ENCODE results near the gene ANKRD2.
"Not testable (repeated sequence)": the region's sequence is repeated elsewhere in the genome, so short reads cannot be mapped to it uniquely, and the experiment has no call there.

The ANKRD2 gene

DNA sequence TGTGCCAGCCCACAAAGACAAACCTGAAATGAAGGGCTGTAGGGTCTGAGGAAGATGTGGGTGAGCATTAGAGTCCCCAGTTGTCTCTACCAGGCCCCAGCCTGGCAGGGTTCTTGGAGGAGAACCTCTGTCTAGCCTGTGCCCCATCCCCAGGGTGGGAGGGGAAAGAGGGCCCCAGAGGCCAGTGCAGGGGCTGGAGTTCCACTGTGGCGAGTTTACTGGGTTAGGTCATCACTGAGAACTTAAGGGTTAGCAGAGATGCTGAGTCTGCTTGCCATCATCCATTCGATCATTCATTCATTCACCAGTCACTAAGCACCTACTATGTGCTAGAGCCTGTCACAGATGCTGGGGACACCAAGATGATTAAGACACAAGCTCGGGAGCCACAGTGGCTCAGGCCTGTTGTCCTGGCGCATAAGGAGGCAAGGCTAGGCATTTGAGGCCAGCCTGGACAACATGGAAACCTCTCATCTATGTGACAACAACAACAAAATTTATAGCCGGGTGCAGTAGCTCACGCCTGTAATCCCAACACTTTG, 2.6 kb downstream of the ANKRD2 start:
- no peak overlapping the region for H3K9ac ChIP-seq (ENCODE audit: low read length)
- no peak overlapping the region for H2AFZ ChIP-seq (ENCODE audit: insufficient read depth, low read length, poor library complexity)
- peak overlapping the region; percentile 78 for H2BK120ac ChIP-seq (ENCODE audit: insufficient read depth, low read length, poor library complexity)
- H4K8ac ChIP-seq (ENCODE audit: low read depth, low read length) = peak overlapping the region; percentile 14
- H4K91ac ChIP-seq (ENCODE audit: low read depth, low read length) = peak overlapping the region; percentile 50
- no peak overlapping the region for H3K23ac ChIP-seq (ENCODE audit: low read length)
- H3K79me1 ChIP-seq (ENCODE audit: low read length) = peaks cover 41% of the 10 kb centered on the region
- H3K27ac ChIP-seq (ENCODE audit: low read depth, low read length) = peak overlapping the region; percentile 68
- no peak overlapping the region for H4K12ac ChIP-seq (ENCODE audit: low read depth, low read length)
- peaks cover 13% of the 10 kb centered on the region for H3K79me2 ChIP-seq (ENCODE audit: control insufficient read depth, insufficient read depth, low read length, poor library complexity)
- WGBS (ENCODE audit: extremely low coverage, insufficient coverage, insufficient read length) = no CpG with 5 or more reads among the region's 6 CpGs
- H3K36me3 ChIP-seq (ENCODE audit: control insufficient read depth in 1 of 2, insufficient read depth in 2 of 2, low read length in 2 of 2) = peaks cover 4 to 5% of the 10 kb centered on the region in 2 experiments
- H3K4ac ChIP-seq (ENCODE audit: low read depth, low read length) = peak overlapping the region; percentile 70
- H2BK12ac ChIP-seq (ENCODE audit: low read length) = peak overlapping the region; percentile 21
- H3K4me1 ChIP-seq (ENCODE audit: control insufficient read depth in 1 of 2, insufficient read depth in 2 of 2, low read length in 2 of 2) = peaks cover 42 to 46% of the 10 kb centered on the region in 2 experiments
- H3K27me3 ChIP-seq (ENCODE audit: insufficient read depth, low read length) = no peaks in the 10 kb centered on the region
- DNase-seq = no peak
- H2AK5ac ChIP-seq (ENCODE audit: low read length) = peak overlapping the region; percentile 85
- peak overlapping the region; percentile 49 for H3K18ac ChIP-seq (ENCODE audit: low read length)
- H3K4me2 ChIP-seq (ENCODE audit: low read length) = no peak overlapping the region
- no peak overlapping the region for H3K4me3 ChIP-seq (ENCODE audit: low read depth, low read length)
- no peaks in the 10 kb centered on the region for H3K9me3 ChIP-seq (ENCODE audit: insufficient read depth, low read depth, low read length)
- H3K14ac ChIP-seq (ENCODE audit: low read length) = peak overlapping the region; percentile 34
- H2BK5ac ChIP-seq (ENCODE audit: low read depth, low read length, poor library complexity) = peak overlapping the region; percentile 55

- H3K14ac ChIP-seq (ENCODE audit: low read length); H3K23ac ChIP-seq (ENCODE audit: low read length); H3K4ac ChIP-seq (ENCODE audit: low read depth, low read length); H3K27me3 ChIP-seq (ENCODE audit: insufficient read depth, low read length); H3K36me3 ChIP-seq (ENCODE audit: control insufficient read depth in 1 of 2, insufficient read depth in 2 of 2, low read length in 2 of 2); H2AFZ ChIP-seq (ENCODE audit: insufficient read depth, low read length, poor library complexity); H2BK12ac ChIP-seq (ENCODE audit: low read length); H2BK5ac ChIP-seq (ENCODE audit: low read depth, low read length, poor library complexity); H4K8ac ChIP-seq (ENCODE audit: low read depth, low read length); DNase-seq; H2AK5ac ChIP-seq (ENCODE audit: low read length); H3K9me3 ChIP-seq (ENCODE audit: insufficient read depth, low read depth, low read length); H3K9ac ChIP-seq (ENCODE audit: low read length); H2BK120ac ChIP-seq (ENCODE audit: insufficient read depth, low read length, poor library complexity); H3K18ac ChIP-seq (ENCODE audit: low read length); H3K27ac ChIP-seq (ENCODE audit: low read depth, low read length); H3K79me2 ChIP-seq (ENCODE audit: control insufficient read depth, insufficient read depth, low read length, poor library complexity); H4K12ac ChIP-seq (ENCODE audit: low read depth, low read length); H3K4me2 ChIP-seq (ENCODE audit: low read length); H3K4me3 ChIP-seq (ENCODE audit: low read depth, low read length): not testable (repeated sequence)
- Histone ChIP-seq H3K4me1 (ENCODE audit: control insufficient read depth in 1 of 2, insufficient read depth in 2 of 2, low read length in 2 of 2) (peaks cover 31 to 34% of the 10 kb centered on the region in 2 experiments), H4K91ac (ENCODE audit: low read depth, low read length) (peak overlapping the region; percentile 41), H3K79me1 (ENCODE audit: low read length) (peaks cover 30% of the 10 kb centered on the region)
- WGBS (ENCODE audit: extremely low coverage, insufficient coverage, insufficient read length) = no CpG with 5 or more reads among the region's 5 CpGs
These were observed 3.9 kb downstream of the ANKRD2 start for GRCh38 chr10:97576487-97576886.

DNA sequence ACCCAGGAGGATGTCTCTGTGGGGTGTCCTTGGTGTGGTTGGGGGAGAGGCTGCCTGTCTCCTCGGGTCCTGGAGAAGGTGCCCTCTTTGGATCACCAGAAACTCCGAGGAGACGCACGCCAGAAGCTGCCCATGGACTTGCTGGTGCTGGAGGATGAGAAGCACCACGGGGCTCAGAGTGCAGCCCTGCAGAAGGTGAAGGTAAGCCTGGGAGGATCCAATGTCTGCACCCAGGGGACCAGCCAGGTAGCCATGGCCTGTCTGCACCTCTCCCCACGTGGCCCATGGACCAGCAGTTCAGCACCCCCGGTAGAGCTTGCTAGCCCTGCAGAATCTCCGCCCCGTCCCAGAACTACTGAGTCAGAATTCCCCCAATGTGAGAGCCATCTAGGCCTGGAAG, 5.1 kb downstream of the ANKRD2 start:
- peaks cover 2% of the 10 kb centered on the region for H3K79me2 ChIP-seq (ENCODE audit: control insufficient read depth, insufficient read depth, low read length, poor library complexity)
- no peak overlapping the region for H3K27ac ChIP-seq (ENCODE audit: low read depth, low read length)
- peaks cover 21% of the 10 kb centered on the region for H3K79me1 ChIP-seq (ENCODE audit: low read length)
- peaks cover 21 to 24% of the 10 kb centered on the region in 2 experiments for H3K4me1 ChIP-seq (ENCODE audit: control insufficient read depth in 1 of 2, insufficient read depth in 2 of 2, low read length in 2 of 2)
- no CpG with 5 or more reads among the region's 9 CpGs for WGBS (ENCODE audit: extremely low coverage, insufficient coverage, insufficient read length)
- H3K23ac ChIP-seq (ENCODE audit: low read length) = no peak overlapping the region
- no peak overlapping the region for H3K4me2 ChIP-seq (ENCODE audit: low read length)
- H4K8ac ChIP-seq (ENCODE audit: low read depth, low read length) = no peak overlapping the region
- H3K27me3 ChIP-seq (ENCODE audit: insufficient read depth, low read length) = no peaks in the 10 kb centered on the region
- H3K4me3 ChIP-seq (ENCODE audit: low read depth, low read length) = no peak overlapping the region
- H2AFZ ChIP-seq (ENCODE audit: insufficient read depth, low read length, poor library complexity) = no peak overlapping the region
- H3K36me3 ChIP-seq (ENCODE audit: control insufficient read depth in 1 of 2, insufficient read depth in 2 of 2, low read length in 2 of 2) = no peaks in the 10 kb centered on the region
- H4K12ac ChIP-seq (ENCODE audit: low read depth, low read length) = no peak overlapping the region
- no peaks in the 10 kb centered on the region for H3K9me3 ChIP-seq (ENCODE audit: insufficient read depth, low read depth, low read length)
- no peak overlapping the region for H2BK5ac ChIP-seq (ENCODE audit: low read depth, low read length, poor library complexity)
- no peak overlapping the region for H4K91ac ChIP-seq (ENCODE audit: low read depth, low read length)
- H3K4ac ChIP-seq (ENCODE audit: low read depth, low read length) = no peak overlapping the region
- no peak overlapping the region for H3K18ac ChIP-seq (ENCODE audit: low read length)
- H2BK12ac ChIP-seq (ENCODE audit: low read length) = no peak overlapping the region
- H3K9ac ChIP-seq (ENCODE audit: low read length) = no peak overlapping the region
- no peak overlapping the region for H2AK5ac ChIP-seq (ENCODE audit: low read length)
- no peak overlapping the region for H2BK120ac ChIP-seq (ENCODE audit: insufficient read depth, low read length, poor library complexity)
- no peak for DNase-seq
- no peak overlapping the region for H3K14ac ChIP-seq (ENCODE audit: low read length)

GRCh38 chr10:97578171-97578844, 5.7 kb downstream of the ANKRD2 start:
- H3K4ac ChIP-seq (ENCODE audit: low read depth, low read length) = no peak overlapping the region
- H2BK12ac ChIP-seq (ENCODE audit: low read length) = peak overlapping the region; percentile 8
- H3K9me3 ChIP-seq (ENCODE audit: insufficient read depth, low read depth, low read length) = no peaks in the 10 kb centered on the region
- no peak overlapping the region for H3K27ac ChIP-seq (ENCODE audit: low read depth, low read length)
- peaks cover 15 to 18% of the 10 kb centered on the region in 2 experiments for H3K4me1 ChIP-seq (ENCODE audit: control insufficient read depth in 1 of 2, insufficient read depth in 2 of 2, low read length in 2 of 2)
- no peaks in the 10 kb centered on the region for H3K27me3 ChIP-seq (ENCODE audit: insufficient read depth, low read length)
- no peak overlapping the region for H3K9ac ChIP-seq (ENCODE audit: low read length)
- peak overlapping the region; percentile 9 for H2AK5ac ChIP-seq (ENCODE audit: low read length)
- no peak overlapping the region for H2BK5ac ChIP-seq (ENCODE audit: low read depth, low read length, poor library complexity)
- H4K91ac ChIP-seq (ENCODE audit: low read depth, low read length) = no peak overlapping the region
- no peak overlapping the region for H4K8ac ChIP-seq (ENCODE audit: low read depth, low read length)
- no peak overlapping the region for H3K23ac ChIP-seq (ENCODE audit: low read length)
- H2AFZ ChIP-seq (ENCODE audit: insufficient read depth, low read length, poor library complexity) = no peak overlapping the region
- WGBS (ENCODE audit: extremely low coverage, insufficient coverage, insufficient read length) = no CpG with 5 or more reads among the region's 40 CpGs
- peaks cover 16% of the 10 kb centered on the region for H3K79me1 ChIP-seq (ENCODE audit: low read length)
- no peak overlapping the region for H3K18ac ChIP-seq (ENCODE audit: low read length)
- no peak for DNase-seq
- no peak overlapping the region for H4K12ac ChIP-seq (ENCODE audit: low read depth, low read length)
- H3K36me3 ChIP-seq (ENCODE audit: control insufficient read depth in 1 of 2, insufficient read depth in 2 of 2, low read length in 2 of 2) = no peaks in the 10 kb centered on the region
- no peaks in the 10 kb centered on the region for H3K79me2 ChIP-seq (ENCODE audit: control insufficient read depth, insufficient read depth, low read length, poor library complexity)
- no peak overlapping the region for H3K14ac ChIP-seq (ENCODE audit: low read length)
- no peak overlapping the region for H2BK120ac ChIP-seq (ENCODE audit: insufficient read depth, low read length, poor library complexity)
- no peak overlapping the region for H3K4me3 ChIP-seq (ENCODE audit: low read depth, low read length)
- H3K4me2 ChIP-seq (ENCODE audit: low read length) = no peak overlapping the region

Data from trophoblast cell (in vitro differentiated cells and primary cell).